ENCODE data around the gene BPIFB6.

BPIFB6 gene

DNA sequence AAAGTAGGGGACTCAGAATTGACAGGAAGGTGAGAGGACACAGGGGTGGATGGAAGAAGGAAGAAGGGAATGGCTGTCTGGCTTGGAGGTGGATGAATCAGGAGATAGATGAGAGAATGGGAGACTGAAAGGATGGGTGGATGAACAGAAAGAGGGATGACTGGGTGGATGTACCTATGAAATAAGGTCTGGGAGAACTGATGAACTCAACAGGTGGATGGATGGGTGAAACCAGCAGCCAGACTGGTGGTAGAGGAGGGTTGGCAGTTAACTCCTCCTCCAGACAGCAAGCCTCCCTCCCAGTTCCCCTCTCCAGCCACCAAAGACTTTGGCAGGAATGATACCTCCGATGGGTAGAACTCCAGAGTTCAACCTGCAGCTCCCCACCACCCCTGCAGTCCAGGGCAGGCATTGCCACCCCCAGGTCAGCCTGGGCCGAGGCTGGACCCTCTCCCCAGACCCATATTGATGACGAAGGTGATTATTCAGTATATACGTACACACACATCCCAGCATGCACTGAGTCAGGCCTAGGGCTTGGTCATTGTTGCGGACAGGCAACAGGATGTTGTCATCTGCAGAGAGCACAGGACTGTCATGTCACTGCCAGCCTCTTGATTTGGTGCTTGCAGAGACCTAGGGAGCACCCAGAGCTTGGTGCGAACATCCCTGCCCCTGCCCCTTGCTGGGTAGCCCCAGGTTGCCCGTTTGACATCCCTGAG is 29.2 kb upstream of the BPIFB6 start:
- DNase-seq, result no peak

DNA sequence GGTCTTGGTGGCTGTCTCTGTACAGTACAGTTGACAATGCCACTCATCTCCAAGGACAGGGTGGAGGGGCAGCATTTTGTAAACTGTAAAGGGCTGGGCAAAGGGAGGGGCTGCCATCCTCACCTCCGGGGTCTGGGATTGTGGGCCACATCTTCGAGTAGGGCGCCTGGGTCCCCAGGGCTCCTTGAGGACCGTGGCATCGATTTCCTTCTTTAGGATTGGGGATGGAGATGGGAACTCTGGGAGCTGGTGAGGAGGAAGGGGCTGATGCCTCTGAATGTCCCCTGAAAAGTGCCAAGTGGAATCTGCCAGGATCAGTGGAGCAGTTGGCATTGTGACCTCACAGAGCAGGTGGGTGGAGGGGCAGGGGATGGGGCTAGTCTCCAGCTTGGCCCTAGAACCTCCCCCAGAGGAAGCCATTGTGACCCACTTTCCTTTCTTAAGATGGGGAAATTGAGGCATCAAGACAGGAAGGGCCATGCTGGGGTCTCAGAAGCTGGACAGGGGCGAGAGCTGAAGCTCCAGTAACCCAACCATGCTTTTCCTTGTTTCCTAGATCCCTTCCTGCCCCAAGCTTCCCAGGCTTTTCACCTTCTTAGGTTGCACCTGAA is 27.2 kb upstream of the BPIFB6 start, which contains the start of gene SUN5:
Gene SUN5 (minus strand): TSS at position 293 of the 611 bp plus-strand sequence. CDS start 93 bp downstream, at position 200.
- no peak for DNase-seq

DNA sequence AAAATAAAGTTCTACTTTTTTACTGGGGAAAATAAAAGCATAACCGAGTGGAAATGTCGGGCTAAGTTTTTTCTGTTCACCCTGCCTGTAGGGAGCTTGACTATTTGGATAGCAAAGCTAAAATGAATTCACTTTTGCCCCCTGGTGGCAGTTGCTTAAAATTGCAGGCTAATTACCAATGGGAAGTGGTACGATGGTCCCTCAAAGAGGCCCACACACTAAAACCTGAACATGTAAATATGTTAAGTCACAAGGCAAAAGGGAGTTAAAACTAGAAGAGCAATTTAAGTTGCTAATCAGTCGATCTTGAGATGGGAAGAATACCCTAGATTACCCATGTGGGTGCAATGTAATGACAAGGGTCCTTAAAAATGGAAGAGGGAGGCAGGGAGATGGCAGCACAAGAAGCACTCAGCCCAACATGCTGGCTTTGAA is 26.3 kb upstream of the BPIFB6 start:
- no peak for DNase-seq

DNA sequence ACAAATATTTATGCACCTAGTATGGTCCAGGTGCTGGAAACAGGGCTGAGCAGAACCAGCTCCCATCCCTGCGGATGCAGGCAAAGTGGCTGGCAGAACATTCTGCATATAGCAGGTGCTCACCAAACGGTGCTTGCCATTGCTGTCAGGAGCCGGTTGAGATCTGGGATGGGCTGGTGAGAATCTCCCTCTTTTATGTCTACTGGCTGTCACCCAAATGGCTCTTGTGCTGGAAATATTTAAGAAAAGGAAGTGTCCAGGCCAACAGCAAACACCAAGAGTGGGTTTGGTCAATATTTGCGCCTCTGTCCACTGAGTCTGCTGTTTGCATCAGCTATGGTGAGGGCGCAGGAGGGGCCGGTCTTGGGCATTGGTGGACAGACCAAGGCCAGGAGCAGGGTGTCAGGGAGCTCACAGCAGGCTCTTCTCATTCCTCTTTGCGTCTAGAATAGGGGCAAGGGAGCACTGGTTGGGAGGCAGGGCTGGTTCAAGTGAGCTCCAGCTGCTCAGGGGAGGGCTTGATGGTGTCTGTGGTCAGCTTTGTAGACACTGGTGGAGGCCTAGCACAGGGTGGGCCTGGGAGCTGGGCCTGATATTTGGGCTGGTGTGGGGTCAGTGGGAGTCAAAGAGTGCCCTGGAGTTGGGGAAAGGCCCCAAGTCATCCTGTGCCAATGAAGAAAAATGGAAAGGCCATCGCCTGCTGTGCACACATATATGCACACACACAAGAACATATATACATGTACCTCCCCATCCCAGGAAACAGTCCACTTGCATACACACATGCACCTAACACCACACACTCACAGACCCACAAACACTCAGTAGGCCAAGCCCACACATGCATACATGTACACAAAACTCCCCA is 25.3 kb upstream of the BPIFB6 start:
- DNase-seq, result no peak

DNA sequence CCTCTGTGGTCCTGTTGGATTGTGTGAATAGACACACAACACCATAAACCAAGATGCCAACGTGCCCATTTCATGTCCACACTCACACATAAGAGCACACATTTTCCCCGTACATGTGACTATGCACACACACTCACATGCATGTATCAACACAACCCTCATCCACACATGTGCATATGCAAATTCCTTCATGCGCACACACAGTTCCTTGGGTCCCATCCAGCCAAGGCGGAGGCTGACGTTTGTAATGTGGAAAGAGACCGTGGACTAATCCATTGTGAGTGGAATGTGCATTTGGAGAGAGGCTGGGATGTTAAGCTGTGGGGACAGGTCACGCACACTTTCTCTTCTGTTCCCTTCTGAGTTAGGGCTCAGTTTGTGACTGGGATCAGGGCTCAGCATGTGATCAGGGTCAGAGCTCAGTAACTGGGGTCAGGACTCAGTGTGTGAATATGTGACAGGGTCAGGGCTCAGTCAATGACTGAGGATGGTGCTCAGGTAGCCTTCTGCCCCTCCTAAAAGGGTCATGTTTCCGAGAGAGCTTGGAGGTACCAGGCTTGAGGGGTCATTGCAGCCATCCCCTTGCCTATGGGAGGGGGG is 24.6 kb upstream of the BPIFB6 start:
- DNase-seq, result no peak

DNA sequence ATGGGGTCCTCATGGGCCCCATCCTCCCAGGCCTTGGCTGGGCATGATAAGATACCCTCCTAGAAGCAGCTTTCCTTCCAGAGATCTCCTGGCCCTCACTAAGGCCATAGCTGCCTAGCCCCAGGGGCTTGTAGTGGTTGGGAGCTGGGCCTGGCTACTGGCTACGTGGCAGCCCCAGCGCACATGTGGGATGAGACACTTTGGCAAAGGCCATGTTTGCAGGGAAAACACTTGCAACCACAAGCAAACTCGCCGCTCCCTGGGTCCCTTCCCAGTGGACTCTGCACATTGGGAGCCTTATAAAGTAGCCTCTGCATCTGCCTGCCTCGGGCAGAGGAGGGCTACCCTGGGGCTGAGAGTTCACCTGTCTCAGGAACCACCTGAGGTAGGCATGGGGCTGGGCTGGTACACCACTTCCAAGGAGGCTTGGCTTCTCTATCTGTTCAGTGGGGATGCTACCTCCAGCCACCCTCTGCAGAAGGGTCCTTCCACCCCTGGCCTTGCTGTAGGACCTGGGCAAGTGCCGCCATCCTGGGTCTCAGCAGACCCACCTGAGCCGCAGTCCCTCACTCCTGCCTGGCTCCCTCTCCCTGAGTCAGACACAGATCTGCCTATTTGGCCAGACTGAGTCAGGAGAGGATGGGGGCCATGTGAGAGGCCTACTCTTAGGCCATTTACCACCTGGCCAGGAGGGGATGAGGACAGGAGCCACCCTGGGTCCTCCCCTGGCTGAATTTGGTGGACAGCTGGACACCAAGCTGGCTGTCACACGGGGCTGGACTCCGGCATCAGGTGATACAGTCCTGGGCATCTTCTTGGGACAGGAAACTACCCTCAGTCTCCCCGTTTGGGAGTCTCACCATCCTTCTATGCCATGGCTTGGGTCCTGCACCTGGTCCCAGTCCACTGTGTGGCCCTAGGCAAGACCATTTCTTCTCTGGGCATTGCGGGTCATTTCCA is 23.8 kb upstream of the BPIFB6 start, which contains the start of gene BPIFB2:
Gene BPIFB2 (plus strand): TSS at position 329 of the 960 bp plus-strand sequence. CDS start 871 bp downstream, outside the sequence.
- no peak for DNase-seq

DNA sequence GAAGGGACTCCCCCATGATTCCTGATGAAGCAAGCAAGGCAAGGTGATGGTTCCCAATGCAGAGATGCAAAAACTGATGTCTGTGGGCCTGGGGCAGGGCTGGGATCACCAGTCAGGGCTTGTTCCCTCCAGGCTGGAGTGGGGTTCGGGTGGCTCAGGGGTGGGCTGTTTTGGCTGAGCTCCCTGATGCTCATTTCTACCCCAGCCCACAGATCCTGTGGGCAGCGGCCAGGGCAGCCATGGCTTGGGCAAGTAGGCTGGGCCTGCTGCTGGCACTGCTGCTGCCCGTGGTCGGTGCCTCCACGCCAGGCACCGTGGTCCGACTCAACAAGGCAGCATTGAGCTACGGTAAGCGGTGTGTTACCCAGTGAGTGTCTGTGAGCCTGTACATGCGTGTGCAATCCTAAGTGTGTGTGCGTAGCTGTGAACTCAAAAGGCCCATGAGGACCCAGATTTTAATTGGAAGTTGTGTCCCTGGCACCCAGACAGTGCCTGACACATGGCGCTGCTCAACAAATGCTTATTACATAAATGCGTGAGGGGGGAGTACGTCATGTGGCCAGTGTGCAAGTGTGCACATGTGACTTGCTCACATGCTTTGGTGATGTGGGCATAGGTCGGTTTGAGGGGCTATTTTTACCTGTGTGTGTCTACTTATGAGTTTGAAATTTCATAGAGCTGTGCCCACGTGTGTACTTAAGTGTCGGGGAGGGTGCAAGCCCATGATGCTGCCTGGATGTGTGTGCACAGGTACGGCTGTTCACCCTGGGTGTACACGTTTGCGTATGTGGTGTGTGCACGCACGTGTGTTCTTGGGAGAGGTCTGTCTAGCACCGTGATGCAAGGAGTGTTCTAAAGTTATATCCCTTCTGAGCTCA is 22.9 kb upstream of the BPIFB6 start:
- DNase-seq, result no peak

DNA sequence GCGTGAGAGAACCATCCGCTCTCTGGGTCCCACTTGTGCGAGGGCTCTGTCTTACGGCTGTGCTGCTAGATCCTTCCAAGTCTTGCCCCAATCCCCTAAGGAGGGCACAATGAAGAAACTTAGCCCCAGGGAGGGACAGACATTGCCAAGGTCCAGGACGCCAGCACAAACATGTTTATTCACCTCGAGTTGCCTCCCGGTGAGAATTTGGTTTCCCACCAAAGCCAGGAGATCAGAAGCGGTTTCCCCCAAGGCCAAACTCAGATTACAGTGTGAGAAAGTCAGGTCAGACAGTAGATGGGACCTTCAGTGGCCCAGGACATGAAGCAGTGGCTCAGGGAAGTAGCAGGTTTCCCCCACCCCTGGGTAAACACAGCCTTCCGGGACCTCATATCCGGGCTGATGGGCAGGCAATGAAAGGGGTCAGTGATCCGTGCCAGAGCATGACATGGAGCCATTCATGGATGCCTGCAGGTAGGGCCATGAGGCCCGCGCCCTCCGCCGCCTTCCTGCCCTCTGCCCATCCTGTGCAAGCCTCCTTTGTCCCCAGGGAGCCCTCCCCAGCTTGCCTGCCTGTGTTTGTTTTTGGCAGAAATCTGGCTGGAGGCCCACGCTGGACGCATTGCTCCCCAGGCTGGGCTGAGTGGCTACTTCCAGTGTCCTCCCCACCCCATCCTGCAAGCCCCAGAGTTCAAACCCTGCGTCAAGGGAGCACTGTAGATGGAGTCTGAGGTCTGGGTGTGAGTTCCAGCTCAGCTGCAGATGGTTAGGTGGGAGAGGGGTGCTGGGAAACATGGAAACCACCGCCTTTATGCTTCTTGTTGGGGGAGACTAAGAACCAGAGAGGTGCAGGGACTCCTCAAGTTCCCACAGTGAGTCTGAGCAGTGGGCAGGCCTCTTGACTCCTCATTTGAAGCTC is 22.0 kb upstream of the BPIFB6 start:
- DNase-seq, result peak; percentile 50

DNA sequence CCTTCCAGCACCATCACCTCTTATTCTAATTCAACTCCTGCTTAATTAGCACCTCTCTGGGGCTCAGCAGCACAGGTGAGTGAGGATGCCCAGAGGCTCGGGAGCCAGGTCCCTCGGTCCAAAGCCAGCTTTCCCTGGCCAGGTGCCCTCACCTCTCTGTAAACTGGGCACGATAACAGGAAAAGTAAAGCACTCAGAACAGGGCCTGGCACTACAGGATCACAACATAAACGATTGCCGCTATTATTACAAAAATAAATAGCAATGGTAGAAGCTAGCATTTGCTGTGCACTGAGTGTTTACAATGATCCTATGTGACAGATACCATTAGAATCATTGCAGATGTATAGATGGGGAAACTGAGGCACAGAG is 21.3 kb upstream of the BPIFB6 start:
- DNase-seq, result no peak

DNA sequence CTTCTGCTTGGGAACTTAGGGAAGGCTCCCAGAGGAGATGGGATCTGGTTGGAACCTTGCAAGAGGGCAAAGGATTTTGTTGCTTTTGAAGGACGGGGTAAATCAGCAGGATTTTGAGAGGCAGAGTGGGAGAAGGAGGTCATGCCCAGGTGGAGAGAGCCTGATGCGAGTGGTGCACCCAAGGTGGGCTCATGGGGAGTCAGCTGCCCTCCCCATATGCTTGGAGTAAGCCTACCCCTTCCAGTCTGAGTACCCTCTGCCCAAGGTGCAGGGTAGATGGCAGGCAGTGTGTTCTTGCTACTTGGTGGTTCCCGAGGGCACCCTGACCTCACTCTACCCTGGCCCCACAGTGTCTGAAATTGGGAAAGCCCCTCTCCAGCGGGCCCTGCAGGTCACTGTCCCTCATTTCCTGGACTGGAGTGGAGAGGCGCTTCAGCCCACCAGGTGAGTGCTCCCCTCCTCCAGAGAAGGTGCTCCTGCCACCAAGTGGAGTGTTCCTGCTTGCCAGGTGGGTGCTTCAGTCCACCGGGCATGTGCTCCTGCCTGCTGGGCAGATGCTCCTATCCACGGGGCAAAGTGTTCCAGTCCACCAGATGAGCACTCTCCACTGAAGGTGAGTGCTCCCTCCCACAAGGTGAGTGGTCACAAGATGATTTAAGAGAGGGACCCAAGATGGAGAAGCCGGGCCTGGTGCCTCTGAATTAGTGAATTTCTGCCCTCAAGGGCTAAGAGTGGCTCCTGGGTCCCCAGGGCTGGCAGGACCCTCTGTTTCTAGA is 20.6 kb upstream of the BPIFB6 start:
- no peak for DNase-seq

DNA sequence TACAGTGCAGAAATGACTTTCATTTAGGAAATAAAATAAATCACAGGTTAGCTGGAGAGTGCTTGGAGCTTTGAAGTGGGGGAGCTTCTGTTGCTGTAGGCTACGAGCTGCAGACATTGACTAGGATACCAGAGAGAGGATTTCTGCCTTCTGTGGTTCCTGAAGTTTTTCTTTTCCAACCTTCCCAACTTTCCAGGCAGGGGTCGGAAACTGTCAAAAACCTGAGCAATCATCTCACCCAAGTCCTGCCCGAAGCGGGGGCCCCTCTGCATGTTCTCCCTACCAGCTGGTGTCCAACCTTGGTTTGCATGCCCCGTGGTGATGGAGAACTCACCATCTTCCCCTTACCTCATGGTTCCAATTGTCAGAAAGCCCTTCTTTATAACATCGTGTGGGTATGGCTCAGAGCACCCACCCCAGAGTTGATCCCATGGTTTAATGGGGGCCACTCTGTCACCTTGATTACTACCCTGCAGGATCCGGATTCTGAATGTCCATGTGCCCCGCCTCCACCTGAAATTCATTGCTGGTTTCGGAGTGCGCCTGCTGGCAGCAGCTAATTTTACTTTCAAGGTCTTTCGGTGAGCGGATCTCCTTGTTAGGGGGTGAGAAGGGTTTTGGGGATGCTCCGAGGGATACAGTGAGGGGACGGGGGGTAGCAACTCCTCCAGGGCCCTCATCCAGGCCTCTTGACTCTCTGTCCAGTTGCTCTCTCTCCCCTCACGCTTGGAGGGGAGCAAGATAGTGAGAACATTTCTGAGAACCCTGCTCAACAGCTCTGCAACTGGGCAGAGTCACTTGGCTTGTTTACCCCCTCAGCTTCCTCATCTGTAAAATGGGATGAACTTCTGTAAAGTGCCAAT is 18.9 kb upstream of the BPIFB6 start:
- DNase-seq, result no peak

DNA sequence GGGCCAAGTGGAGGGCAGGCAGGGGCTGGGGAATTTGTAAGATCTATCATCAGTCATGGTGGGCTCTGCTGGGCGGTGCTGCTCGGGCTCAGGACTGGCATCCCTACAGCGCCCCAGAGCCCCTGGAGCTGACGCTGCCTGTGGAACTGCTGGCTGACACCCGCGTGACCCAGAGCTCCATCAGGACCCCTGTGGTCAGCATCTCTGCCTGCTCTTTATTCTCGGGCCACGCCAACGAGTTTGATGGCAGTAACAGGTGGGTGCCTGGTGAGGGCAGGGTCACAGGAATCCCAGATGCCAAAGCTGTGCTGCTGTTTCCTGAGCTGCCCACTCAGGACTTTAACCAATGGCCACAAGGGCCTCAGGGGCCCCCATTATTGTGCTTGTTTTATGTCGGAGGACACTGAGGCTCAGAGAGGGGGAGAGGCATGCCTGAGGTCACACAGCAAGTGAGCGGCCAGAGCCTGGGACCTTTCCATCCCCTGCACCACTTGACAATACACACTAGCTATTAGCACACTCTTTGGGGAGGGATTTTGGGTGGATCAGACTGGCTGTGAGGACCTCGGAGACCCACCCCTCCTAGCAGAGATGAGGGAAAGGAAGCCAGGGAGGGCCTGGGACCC is 17.6 kb upstream of the BPIFB6 start:
- no peak for DNase-seq

DNA sequence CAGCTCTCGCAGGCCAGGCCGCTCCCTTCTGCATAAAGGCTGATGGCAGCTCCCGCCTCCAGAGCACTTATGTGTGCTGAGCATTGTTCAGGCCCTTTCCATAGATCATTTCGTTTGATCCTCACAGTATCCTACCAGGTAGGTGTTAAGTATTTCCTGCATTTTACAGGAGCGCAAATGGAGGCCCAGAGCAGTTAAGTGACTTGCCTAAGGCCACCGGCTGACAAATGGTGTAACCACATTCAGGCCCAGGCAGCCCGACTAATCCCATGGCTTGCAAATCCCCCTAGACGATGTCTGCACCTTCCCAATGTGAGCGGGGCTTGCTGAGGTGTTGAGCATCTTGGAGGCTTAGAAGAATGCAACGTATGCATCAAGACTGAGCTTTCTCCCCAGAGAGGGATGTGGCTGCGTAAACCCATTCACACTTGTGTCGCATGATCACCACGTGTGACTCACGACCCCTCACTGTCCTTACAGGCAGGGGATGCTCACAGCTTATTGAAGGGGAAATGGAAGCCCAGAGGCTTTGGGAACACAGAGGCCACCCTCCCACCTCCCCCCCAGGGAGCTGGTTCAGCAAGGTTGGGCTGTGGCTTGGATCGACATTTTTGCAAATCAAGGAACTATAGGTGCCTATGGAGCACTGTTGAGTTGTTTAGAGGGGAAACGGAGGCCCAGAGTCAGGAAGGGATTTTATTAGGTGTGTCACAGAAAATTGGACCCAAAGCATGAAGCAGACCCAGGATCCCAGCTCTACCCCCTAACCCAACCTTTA is 16.9 kb upstream of the BPIFB6 start:
- DNase-seq, result no peak

DNA sequence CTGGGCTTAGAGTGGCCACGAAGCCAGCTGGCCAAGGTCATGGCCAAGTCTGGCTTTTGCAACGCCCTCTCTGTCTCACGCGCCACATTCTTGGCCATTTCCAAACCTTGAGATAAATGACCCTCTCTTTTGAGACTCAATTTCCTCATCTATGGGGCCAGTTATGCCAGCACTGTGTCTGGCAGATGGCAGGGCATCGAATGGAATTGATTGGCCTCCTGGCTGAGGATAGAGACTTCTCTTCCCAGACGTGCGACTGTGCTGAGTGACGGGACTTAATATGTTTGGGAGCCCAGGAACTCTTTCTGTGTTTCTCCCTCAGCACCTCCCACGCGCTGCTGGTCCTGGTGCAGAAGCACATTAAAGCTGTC is 16.3 kb upstream of the BPIFB6 start:
- DNase-seq, result no peak

DNA sequence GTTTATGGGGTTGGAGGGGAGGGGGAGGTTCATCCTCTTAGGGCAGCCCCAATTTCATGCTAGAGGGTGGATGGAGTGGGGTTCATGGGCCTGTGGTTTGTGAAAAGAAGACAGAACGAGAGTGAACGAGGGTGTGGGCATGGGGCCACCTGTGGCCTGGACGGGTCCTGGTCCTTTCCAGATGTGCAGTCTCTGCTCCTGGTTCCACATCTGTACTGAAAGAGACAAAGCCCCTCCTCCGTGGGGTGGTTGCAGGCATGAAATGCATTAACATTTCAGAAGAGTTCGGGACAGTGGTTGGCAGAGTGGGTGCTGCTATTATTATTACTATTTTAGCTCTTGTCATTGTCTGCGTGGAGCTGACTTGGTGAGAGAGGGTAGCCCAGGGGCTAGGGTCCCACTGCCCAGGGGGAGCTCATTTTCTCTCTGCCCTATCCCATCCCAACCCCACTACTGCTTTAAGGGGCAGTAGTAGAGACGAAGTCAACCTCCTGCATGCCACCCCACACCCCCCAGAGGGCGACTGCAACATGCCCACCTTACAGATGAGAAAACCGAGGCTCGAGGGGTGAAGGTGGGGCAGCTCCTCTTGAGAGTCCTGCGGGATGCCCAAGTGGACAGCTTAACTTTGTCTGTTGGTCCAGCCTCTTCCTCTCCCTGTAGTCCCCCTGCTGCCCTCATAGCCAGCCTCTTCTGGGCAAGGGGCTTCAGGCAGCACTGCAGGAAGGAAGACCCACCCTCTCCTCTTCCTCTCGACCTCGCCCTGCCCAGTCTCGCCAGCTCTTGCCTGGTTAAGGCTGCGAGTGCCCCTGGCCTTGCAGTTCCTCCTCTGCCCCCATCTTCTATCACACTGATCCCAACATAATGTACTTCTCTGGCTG is 15.5 kb upstream of the BPIFB6 start:
- no peak for DNase-seq

Measured in NCI-H1092 (cell line).